AG08396 (cell line): ENCODE results near the gene HIGD1C.
"Not testable (repeated sequence)": the region's sequence is repeated elsewhere in the genome, so short reads cannot be mapped to it uniquely, and the experiment has no call there.

ENCODE experiments used
- DNase-seq: peaks from one replicate; pipeline ENCODE4 v3.0.0; 2012; ENCODE audit warnings: low spot score, mixed read lengths

Gene HIGD1C

GRCh38 chr12:50952510-50952909, at the start of gene HIGD1C:
HIGD1C (plus strand) TSS chr12:50952544; CDS start chr12:50953999, 1,455 bp downstream.
- no peak for DNase-seq

DNA sequence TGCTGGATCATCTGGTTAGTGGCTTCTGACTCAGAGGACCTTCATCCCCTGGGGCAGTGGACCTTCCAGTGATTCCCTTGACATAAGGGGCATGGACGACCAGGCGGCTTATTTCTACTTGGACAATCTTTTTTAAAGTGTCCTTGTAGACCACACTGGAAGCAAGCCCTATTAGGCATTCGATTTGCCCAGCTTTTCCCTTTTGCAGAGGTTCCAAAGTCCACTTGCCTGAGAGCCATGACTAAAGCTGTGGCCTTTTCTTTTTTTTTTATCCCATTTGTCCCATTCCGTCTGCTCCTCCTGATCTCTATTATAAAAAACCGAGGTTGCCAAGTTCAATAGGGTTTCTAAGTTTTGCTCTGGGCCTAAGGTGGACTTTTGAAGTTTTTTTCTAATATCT, 43.9 kb upstream of the HIGD1C start:
- DNase-seq = not testable (repeated sequence)

DNA sequence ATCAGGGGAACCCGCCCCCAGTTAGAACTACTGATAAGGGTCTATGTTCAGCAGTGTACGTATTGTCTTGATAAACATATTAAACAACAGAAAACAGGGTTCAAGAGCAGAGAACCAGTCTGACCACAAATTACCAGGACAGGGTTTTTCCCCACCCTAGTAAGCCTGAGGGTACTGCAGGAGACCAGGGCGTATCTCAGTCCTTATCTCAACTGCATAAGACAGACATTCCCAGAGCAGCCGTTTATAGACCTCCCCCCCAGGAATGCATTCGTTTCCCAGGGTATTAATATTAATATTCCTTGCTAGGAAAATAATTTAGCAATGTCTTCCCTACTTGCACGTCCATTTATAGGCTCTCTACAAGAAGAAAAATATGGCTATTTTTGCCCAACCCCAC, 40.0 kb upstream of the HIGD1C start:
- not testable (repeated sequence) for DNase-seq

DNA sequence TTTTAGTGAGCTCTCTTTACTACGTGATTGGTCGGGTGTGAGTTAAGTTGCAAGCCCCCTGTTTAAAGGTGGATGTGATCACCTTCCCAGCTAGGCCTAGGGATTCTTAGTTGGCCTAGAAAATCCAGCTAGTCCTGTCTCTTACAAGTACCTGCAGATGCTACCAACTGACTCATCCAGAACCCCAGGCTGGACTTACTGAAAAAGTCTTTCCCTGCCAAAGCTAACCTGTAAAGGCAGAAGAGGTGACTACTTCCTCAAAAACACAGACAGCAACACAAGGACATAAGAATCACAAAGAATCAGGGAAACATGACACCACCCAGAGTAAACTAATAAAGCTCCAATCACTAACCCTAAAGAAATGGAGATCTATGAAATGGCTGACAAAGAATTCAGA, 39.1 kb upstream of the HIGD1C start:
- no peak for DNase-seq

DNA sequence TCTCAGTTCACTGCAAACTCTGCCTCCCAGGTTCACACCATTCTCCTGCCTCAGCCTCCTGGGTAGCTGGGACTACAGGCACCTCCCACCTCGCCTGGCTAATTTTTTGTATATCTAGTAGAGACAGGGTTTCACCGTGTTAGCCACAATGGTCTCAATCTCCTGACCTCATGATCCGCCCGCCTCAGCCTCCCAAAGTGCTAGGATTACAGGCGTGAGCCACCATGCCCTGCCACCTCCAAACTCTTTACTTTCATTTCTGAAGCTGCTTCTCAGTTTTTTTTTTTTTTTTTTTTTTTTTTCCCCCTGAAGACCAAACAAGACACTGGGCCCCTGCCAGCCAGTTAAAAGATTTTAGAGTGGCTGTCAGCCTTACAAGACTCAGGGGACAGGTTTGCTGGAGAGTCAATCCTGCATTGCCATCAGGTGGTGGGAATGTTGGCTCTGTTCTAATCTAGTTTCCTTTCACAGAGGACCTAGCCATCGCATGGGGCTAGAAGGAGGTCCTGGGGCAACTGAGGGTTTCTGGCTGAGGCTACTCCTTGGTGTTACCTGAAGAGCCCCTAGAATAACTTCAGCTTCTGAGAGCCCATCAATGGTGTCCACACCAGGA, 37.4 kb upstream of the HIGD1C start:
- no peak for DNase-seq

GRCh38 chr12:50916292-50916691, 36.1 kb upstream of the HIGD1C start:
- DNase-seq = no peak

- no peak for DNase-seq
These were observed 33.6 kb upstream of the HIGD1C start for GRCh38 chr12:50918584-50919316.

DNA sequence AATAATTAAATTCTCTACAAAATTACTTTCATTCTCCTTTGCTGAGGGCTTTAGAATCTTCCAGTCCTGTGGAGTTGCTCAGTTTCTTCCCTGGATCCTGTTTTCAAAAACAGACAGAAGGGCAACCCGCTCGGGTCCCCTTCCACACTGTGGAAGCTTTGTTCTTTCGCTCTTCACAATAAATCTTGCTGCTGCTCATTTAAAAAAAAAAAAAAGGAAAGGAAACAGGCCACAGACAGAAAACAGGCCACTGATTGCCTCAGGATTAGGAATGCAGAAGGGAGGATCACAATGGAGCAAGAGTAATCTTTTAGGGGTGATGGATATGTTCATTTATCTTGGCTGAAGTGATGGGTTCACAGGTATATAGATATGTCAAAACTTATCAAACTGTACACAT, 29.5 kb upstream of the HIGD1C start:
- peak; percentile 27 for DNase-seq

GRCh38 chr12:50923361-50924130, 28.8 kb upstream of the HIGD1C start:
- DNase-seq = no peak

- DNase-seq = no peak
These were observed 28.3 kb upstream of the HIGD1C start for GRCh38 chr12:50924131-50924438.

GRCh38 chr12:50924439-50925341, 27.7 kb upstream of the HIGD1C start:
- DNase-seq = peak; percentile 76

DNA sequence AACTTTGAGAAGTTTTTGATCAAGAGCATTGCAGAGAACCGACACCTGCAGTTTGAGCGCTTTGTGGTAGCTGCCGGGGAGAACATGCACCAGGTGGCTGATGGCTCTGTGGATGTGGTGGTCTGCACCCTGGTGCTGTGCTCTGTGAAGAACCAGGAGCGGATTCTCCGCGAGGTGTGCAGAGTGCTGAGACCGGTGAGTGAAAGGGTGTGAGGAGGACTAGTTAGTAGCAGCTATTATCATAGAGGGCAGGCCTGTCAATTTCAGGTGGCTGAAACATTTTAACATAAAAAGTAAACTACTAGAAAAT, 27.0 kb upstream of the HIGD1C start:
- DNase-seq = no peak

- no peak for DNase-seq
These were observed 26.4 kb upstream of the HIGD1C start for GRCh38 chr12:50925920-50926319.

DNA sequence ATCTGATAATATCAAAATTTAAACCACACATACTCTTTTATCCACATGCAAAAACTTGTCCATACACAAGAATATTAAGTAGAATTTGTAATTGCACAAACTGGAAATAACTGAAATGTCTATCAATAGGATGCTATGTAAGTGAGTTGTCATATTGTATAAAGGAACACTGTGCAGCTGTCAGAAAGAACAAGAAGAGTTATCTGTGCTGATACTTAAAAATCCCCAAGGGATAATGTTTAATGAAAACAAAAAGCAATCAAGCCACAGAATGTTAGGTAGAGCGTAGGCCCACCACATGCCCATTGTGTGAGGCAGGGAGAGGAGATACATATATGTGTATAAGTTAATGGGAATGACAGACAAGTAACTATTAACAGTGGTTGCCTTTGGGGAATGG, 25.9 kb upstream of the HIGD1C start:
- no peak for DNase-seq

DNA sequence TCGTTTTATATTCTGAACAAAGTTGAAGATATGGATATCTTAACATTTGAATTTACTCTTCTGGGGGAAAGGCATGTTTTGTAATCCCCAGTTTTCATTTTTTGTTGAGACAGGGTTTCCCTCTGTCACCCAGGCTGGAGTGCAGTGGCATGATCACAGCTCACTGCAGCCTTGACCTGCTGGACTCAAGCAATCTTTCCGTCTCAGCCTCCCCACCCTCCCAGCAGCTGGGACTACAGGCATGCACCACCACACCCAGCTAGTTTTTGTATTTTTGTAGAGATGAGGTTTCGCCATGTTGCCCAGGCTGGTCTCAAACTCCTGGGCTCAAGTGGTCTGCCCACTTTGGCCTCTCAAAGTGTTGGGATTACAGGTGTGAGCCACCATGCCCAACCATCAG, 25.4 kb upstream of the HIGD1C start:
- not testable (repeated sequence) for DNase-seq

DNA sequence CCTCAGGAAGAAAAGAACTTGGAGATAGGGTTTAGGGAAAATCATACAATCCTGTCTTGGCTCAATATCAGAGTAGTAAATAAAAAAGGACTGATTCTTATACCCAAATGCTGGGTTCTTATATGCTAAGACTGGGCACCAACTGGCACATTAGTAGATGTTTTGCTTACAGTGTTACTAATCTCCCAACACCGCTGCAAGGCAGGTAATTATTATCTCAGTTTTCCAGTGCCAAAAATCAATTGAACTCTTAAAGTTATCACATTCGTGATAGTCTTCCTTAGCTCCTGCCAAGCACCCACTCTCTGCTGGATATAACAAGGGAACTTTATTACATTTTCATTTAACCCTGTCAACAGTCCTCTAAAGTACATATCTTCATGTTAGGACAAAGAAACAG, 25.0 kb upstream of the HIGD1C start:
- no peak for DNase-seq

DNA sequence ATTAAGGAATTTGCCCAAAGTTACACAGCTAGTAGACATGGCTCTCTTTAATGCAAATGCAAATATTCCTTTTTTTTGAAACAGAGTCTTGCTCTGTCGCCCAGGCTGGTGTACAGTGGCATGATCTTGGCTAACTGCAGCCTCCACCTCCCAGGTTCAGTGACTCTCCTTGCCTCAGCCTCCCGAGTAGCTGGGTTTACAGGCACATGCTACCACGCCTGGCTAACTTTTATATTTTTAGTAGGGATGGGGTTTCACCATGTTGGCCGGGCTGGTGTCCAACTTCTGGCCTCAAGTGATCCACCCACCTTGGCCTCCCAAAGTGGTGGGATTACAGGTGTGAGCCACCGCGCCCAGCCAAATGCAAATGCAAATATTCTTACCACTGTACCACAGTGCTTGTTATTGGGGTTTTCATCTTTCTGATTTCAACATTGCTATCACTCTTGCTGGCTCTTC, 24.5 kb upstream of the HIGD1C start:
- no peak for DNase-seq

GRCh38 chr12:50928392-50928791, 24.0 kb upstream of the HIGD1C start:
- DNase-seq = no peak

DNA sequence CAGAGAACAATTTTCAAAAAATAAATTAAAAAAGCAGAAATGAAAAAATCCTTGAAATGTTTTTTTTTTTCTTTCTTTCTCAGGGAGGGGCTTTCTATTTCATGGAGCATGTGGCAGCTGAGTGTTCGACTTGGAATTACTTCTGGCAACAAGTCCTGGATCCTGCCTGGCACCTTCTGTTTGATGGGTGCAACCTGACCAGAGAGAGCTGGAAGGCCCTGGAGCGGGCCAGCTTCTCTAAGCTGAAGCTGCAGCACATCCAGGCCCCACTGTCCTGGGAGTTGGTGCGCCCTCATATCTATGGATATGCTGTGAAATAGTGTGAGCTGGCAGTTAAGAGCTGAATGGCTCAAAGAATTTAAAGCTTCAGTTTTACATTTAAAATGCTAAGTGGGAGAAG, 22.5 kb upstream of the HIGD1C start:
- no peak for DNase-seq

GRCh38 chr12:50930477-50930876, 21.9 kb upstream of the HIGD1C start:
- not testable (repeated sequence) for DNase-seq

GRCh38 chr12:50932787-50933280, 19.5 kb upstream of the HIGD1C start:
- DNase-seq = no peak

DNA sequence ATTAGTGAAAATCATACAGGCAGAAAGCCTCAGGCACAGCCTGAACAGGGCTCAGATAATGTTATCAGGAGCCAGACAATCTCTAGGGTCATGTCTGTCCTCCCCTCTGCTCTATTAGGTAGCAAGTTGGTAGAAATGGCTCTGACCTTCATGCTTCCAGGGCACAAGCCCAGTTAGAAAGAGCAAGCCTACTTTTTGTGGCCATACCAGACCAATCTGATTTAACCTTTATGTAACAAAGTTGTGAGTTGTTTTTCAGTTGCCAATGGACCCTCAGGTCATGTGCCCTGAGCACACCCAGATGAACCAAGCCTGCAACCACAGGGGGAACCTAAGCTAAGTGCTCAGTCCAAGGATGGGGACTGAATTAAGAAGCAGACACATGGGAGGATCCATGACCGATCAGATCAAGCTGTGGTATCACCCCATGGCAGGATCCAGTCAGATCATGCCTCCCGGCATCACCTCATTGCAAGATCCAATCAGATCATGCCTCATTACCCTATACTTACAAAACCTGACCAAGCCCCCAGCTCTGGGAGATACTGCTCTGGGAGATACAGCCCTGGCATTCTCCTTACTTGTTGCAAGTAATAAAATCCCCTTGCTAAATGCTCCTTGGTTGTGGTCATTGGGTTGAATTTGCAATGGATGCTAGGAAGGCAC, 18.8 kb upstream of the HIGD1C start:
- no peak for DNase-seq
